ENCODE data around the gene CORO2A. TPM values are rescaled to one million over a fixed set of nuclear protein-coding genes. Genes with fewer than 3 reads are reported as not detected.

The CORO2A gene
- total RNA-seq, 1 experiment from 2014 or later: 32.5 TPM

- no peak for TF ChIP-seq JAZF1 (CRISPR knock-in tag; IDR thresholded peaks at IDR 0.05)
- no peak for TF ChIP-seq KAT7 (CRISPR knock-in tag; IDR thresholded peaks at IDR 0.05; ENCODE audit: borderline replicate concordance)
- no peak for TF ChIP-seq AR (CRISPR knock-in tag; IDR thresholded peaks at IDR 0.05)
- no peak for TF ChIP-seq ZNF423 (CRISPR knock-in tag; IDR thresholded peaks at IDR 0.05)
- no peak for TF ChIP-seq SOX15 (CRISPR knock-in tag; IDR thresholded peaks at IDR 0.05)
- no peak for TF ChIP-seq ZNF281 (CRISPR knock-in tag; IDR thresholded peaks at IDR 0.05)
- TF ChIP-seq GTF2I (CRISPR knock-in tag; conservative IDR thresholded peaks at IDR 0.05): no peak
- no peak for TF ChIP-seq E2F4 (CRISPR knock-in tag; IDR thresholded peaks at IDR 0.05; ENCODE audit: borderline replicate concordance, low read depth)
- no peak for TF ChIP-seq ZNF425 (CRISPR knock-in tag; conservative IDR thresholded peaks at IDR 0.05)
- TF ChIP-seq EMX1 (CRISPR knock-in tag; IDR thresholded peaks at IDR 0.05): no peak
- no peak for TF ChIP-seq NFE2L1 (CRISPR knock-in tag; IDR thresholded peaks at IDR 0.05)
- no peak for TF ChIP-seq FOXJ3 (CRISPR knock-in tag; IDR thresholded peaks at IDR 0.05; ENCODE audit: borderline replicate concordance)
- TF ChIP-seq TEAD1 (CRISPR knock-in tag; IDR thresholded peaks at IDR 0.05): no peak
- TF ChIP-seq PREB (CRISPR knock-in tag; IDR thresholded peaks at IDR 0.05; ENCODE audit: borderline replicate concordance): no peak
- no peak for TF ChIP-seq ZNF263 (CRISPR knock-in tag; IDR thresholded peaks at IDR 0.05; ENCODE audit: low read depth)
- no peak for TF ChIP-seq ETV6 (CRISPR knock-in tag; IDR thresholded peaks at IDR 0.05)
- TF ChIP-seq ZBTB43 (CRISPR knock-in tag; IDR thresholded peaks at IDR 0.05): no peak
- Mint-ChIP-seq H3K36me3 (peaks cover 14% of the 10 kb centered on the region), H3K4me3 (no peak overlapping the region), H3K4me1 (peaks cover 20% of the 10 kb centered on the region), H3K27ac (no peak overlapping the region), H3K9me3 (no peaks in the 10 kb centered on the region), H3K27me3 (ENCODE audit: low read depth) (no peaks in the 10 kb centered on the region)
- CTCF ChIA-PET: interaction anchor here (1.0 to 3.1 kb wide), 4 partner anchors 16 to 164 kb away, joined by 3 to 29 read pairs (median 4); partner anchors contain the start of gene TBC1D2
- DNase-seq (ENCODE audit: low spot score) (no peak), ATAC-seq (no peak)
- POLR2A ChIA-PET: no interaction called here
Observed at GRCh38 chr9:98240475-98240874, 48.0 kb upstream of the CORO2A start.
